CD4-positive, CD25-positive, alpha-beta regulatory T cell (primary cell): ENCODE results near the gene SYVN1. TPM values are rescaled to one million over a fixed set of nuclear protein-coding genes. Genes with fewer than 3 reads are reported as not detected.

Experiments used
- ATAC-seq, 2 donors: fragments of 150-1000 bp; cut with Tn5 transposase; one replicate each; pipeline ENCODE4 v1.10.0; 2021; ENCODE audit warnings: low read depth in 2 of 2, moderate number of reproducible peaks in 2 of 2, moderate library complexity in 1 of 2
- DNase-seq, 3 donors: peaks; one replicate each; pipeline versions ENCODE4 v3.0.0 to v3.0.0-alpha.2; 2012 to 2022; ENCODE audit warnings: mixed read lengths in 1 of 3
- H3K27ac ChIP-seq: one replicate; pipeline ENCODE4 v1.7.0; 2013; ENCODE audit warnings: mild to moderate bottlenecking, low read length; ENCODE audit not compliant: insufficient read depth, poor library complexity, severe bottlenecking
- H3K27me3 ChIP-seq: one replicate; pipeline ENCODE4 v1.7.0; 2013; ENCODE audit warnings: low read length; ENCODE audit not compliant: control insufficient read depth, insufficient read depth
- H3K36me3 ChIP-seq: one replicate; pipeline ENCODE4 v1.7.0; 2013; ENCODE audit warnings: mild to moderate bottlenecking, low read length, moderate library complexity; ENCODE audit not compliant: control insufficient read depth, insufficient read depth
- H3K4me1 ChIP-seq: 2 replicates; pipeline ENCODE4 v1.7.0; 2013; ENCODE audit warnings: mild to moderate bottlenecking, low read length; ENCODE audit not compliant: insufficient read depth, control insufficient read depth, poor library complexity, severe bottlenecking
- H3K4me3 ChIP-seq: one replicate; pipeline ENCODE4 v1.7.0; 2013; ENCODE audit warnings: low read depth, mild to moderate bottlenecking, low read length, moderate library complexity
- H3K9me3 ChIP-seq, 2 experiments: 1 replicate in 1 of 2; 2 replicates in 1 of 2; pipeline ENCODE4 v1.7.0; 2013; ENCODE audit warnings: low read length in 2 of 2, mild to moderate bottlenecking in 1 of 2, moderate library complexity in 1 of 2; ENCODE audit not compliant: control insufficient read depth in 2 of 2
- H3K27ac Mint-ChIP-seq, 3 donors: one replicate each; pipeline ENCODE4 v1.8.0; 2020 to 2022; ENCODE audit warnings: mild to moderate bottlenecking in 3 of 3, mixed read lengths in 3 of 3, moderate library complexity in 2 of 3
- H3K27me3 Mint-ChIP-seq: one replicate; pipeline ENCODE4 v1.8.0; 2022; ENCODE audit warnings: mild to moderate bottlenecking, mixed read lengths
- H3K36me3 Mint-ChIP-seq: one replicate; pipeline ENCODE4 v1.8.0; 2020; ENCODE audit warnings: mixed read lengths
- H3K4me1 Mint-ChIP-seq, 4 donors: one replicate each; pipeline ENCODE4 v1.8.0; 2020 to 2022; ENCODE audit warnings: mixed read lengths in 4 of 4, mild to moderate bottlenecking in 1 of 4
- H3K4me3 Mint-ChIP-seq, 4 donors: one replicate each; pipeline ENCODE4 v1.8.0; 2020 to 2022; ENCODE audit warnings: mild to moderate bottlenecking in 4 of 4, mixed read lengths in 4 of 4, moderate library complexity in 3 of 4
- H3K9me3 Mint-ChIP-seq, 7 donors: one replicate each; pipeline ENCODE4 v1.8.0; 2020 to 2022; ENCODE audit warnings: mixed read lengths in 7 of 7, mild to moderate bottlenecking in 3 of 7, moderate library complexity in 2 of 7
- polyA plus RNA-seq, 4 donors: library from polyadenylated mRNA; unstranded; fragments of 300-500 nt; fragmentation: Illumina TruSeq; gene quantifications; one replicate each; pipeline ENCODE4 v1.2.3, GENCODE V29; 2021
- total RNA-seq: library from RNA; stranded (reverse); gene quantifications from one replicate; pipeline ENCODE4 v1.2.3, GENCODE V29; 2022

Gene SYVN1
- total and polyA plus RNA-seq, 5 donors from 2014 or later, result 6.2 to 66.3 (median 7.5) TPM

DNA sequence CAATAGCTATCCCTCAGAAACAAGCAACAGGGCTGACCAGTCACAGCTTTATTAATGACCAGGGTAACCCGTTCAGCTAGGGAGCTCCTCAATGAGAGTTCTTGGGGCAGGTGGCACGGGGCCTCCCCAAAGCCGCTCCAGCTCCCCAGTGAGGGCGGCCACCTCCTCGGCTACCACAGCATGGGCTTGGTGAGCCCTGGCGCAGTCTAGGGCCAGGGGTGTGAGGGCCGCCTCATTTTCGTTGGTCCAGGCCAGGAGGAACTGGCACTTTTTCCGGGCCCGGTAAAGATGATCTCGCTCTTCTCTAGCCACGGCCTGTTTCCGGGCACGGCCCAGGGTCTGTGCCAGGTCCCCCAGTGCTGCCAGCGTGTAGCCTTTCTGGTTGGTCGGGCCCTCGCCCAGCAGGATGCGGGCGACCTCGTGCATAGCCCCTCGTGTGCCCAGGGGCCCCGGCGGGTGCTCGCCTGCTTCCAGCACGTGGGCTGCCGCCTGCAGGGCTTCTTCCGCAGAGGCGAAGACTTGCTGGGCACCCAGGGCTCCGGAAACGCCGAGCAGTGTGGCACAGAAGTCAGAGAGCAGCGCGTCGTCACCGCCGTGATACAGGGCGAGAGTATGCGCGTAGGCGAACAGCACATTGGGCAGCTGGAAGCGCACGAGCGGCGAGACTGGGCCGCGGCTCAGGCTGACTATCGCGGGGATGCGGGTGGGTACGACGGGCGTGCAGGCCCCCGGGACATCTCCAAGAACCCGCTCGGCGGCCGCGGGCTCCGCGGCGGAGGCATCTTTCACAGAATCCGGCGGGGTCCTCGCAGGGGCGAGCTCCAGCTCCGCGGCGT lies 17.7 kb downstream of the SYVN1 start:
- Mint-ChIP-seq H3K27ac (peak overlapping the region; percentile 43 to 97 (median 95)), H3K9me3 (no peaks in the 10 kb centered on the region), H3K4me1 (peaks cover 4 to 67% (median 26%) of the 10 kb centered on the region in 4 donors), H3K4me3 (peak overlapping the region; percentile 90 to 96 (median 92)), H3K36me3 (peaks cover 27% of the 10 kb centered on the region), H3K27me3 (peaks cover 5% of the 10 kb centered on the region)
- Histone ChIP-seq H3K4me3 (peak overlapping the region; percentile 13), H3K36me3 (peaks cover 28% of the 10 kb centered on the region), H3K27me3 (no peaks in the 10 kb centered on the region), H3K27ac (peak overlapping the region; percentile 96), H3K9me3 (no peaks in the 10 kb centered on the region), H3K4me1 (peaks cover 53% of the 10 kb centered on the region)
- ATAC-seq, result peak; percentile 13 to 30
- peak; percentile 43 to 84 (median 71) for DNase-seq

GRCh38 chr11:65115361-65116082 lies 18.8 kb downstream of the SYVN1 start:
- Mint-ChIP-seq H3K36me3 (peaks cover 21% of the 10 kb centered on the region), H3K4me3 (peak overlapping the region; percentile 77 to 93 (median 88)), H3K4me1 (peaks cover 4 to 71% (median 29%) of the 10 kb centered on the region in 4 donors), H3K27me3 (peaks cover 5% of the 10 kb centered on the region), H3K27ac (peak overlapping the region; percentile 25 to 95 (median 32)), H3K9me3 (no peaks in the 10 kb centered on the region)
- H3K36me3 ChIP-seq, result peaks cover 20% of the 10 kb centered on the region
- no peak for DNase-seq
- ATAC-seq, result no peak
- peak overlapping the region; percentile 96 for H3K27ac ChIP-seq
- no peak overlapping the region for H3K4me3 ChIP-seq
- no peaks in the 10 kb centered on the region for H3K9me3 ChIP-seq
- no peaks in the 10 kb centered on the region for H3K27me3 ChIP-seq
- peaks cover 53% of the 10 kb centered on the region for H3K4me1 ChIP-seq

- Histone ChIP-seq H3K9me3 (no peaks in the 10 kb centered on the region), H3K4me1 (peaks cover 55% of the 10 kb centered on the region), H3K36me3 (peaks cover 14% of the 10 kb centered on the region), H3K27me3 (no peaks in the 10 kb centered on the region), H3K27ac (no peak overlapping the region), H3K4me3 (no peak overlapping the region)
- DNase-seq, result no peak
- Mint-ChIP-seq H3K27ac (peak overlapping the region in 1 of 3 donors; percentile 32), H3K4me3 (peak overlapping the region; percentile 15 to 91 (median 86)), H3K9me3 (no peaks in the 10 kb centered on the region), H3K4me1 (peaks cover 4 to 68% (median 33%) of the 10 kb centered on the region in 4 donors), H3K27me3 (peaks cover 5% of the 10 kb centered on the region), H3K36me3 (peaks cover 16% of the 10 kb centered on the region)
- no peak for ATAC-seq
These were observed 19.7 kb downstream of the SYVN1 start for GRCh38 chr11:65114538-65115171.

DNA sequence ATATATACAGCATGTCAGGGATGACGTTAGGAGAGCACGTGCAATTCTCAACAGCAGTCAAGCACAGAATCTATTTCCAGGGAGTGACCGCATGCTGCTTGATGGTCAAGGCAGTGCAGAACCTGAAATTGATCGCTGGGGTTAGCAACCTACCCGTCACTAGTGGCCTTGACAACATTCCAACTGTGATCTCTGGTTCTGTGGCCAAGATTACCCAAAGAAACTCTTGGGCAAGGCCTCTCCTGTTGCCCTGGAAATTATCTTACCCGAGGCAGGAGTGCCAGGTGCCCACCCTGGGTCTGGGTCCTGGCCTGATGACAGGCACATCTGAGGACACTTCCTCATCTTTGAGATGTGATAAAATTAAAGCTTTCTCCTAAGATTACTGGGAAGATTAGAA lies 20.5 kb downstream of the SYVN1 start:
- DNase-seq (no peak), ATAC-seq (no peak)
- Histone ChIP-seq H3K27me3 (no peaks in the 10 kb centered on the region), H3K4me1 (peaks cover 55% of the 10 kb centered on the region), H3K27ac (no peak overlapping the region), H3K36me3 (peaks cover 17% of the 10 kb centered on the region), H3K4me3 (no peak overlapping the region), H3K9me3 (no peaks in the 10 kb centered on the region)
- Mint-ChIP-seq H3K27ac (peak overlapping the region in 2 of 3 donors; percentile 86 to 89), H3K4me3 (peak overlapping the region; percentile 27 to 91 (median 86)), H3K4me1 (peaks cover 4 to 66% (median 32%) of the 10 kb centered on the region in 4 donors), H3K9me3 (no peaks in the 10 kb centered on the region), H3K36me3 (peaks cover 13% of the 10 kb centered on the region), H3K27me3 (peaks cover 5% of the 10 kb centered on the region)

GRCh38 chr11:65113361-65113756 lies 21.0 kb downstream of the SYVN1 start:
- no peak for DNase-seq
- H3K4me1 ChIP-seq, result peaks cover 55% of the 10 kb centered on the region
- no peak overlapping the region for H3K4me3 ChIP-seq
- H3K4me3 Mint-ChIP-seq, result peak overlapping the region; percentile 71 to 91 (median 86)
- H3K27me3 ChIP-seq, result no peaks in the 10 kb centered on the region
- H3K9me3 ChIP-seq, result no peaks in the 10 kb centered on the region
- peaks cover 5% of the 10 kb centered on the region for H3K27me3 Mint-ChIP-seq
- H3K27ac ChIP-seq, result no peak overlapping the region
- H3K27ac Mint-ChIP-seq, result peak overlapping the region in 2 of 3 donors; percentile 86 to 89
- ATAC-seq, result no peak
- peaks cover 8% of the 10 kb centered on the region for H3K36me3 Mint-ChIP-seq
- peaks cover 4 to 62% (median 30%) of the 10 kb centered on the region in 4 donors for H3K4me1 Mint-ChIP-seq
- no peaks in the 10 kb centered on the region for H3K9me3 Mint-ChIP-seq
- H3K36me3 ChIP-seq, result peaks cover 15% of the 10 kb centered on the region

GRCh38 chr11:65112546-65113360 lies 21.6 kb downstream of the SYVN1 start:
- no peaks in the 10 kb centered on the region for H3K9me3 ChIP-seq
- H3K27me3 Mint-ChIP-seq, result peaks cover 5% of the 10 kb centered on the region
- H3K4me1 Mint-ChIP-seq, result peaks cover 1 to 60% (median 27%) of the 10 kb centered on the region in 4 donors
- peaks cover 52% of the 10 kb centered on the region for H3K4me1 ChIP-seq
- DNase-seq (peak; percentile 62 to 79 (median 78)), ATAC-seq (peak; percentile 39 to 53)
- H3K27ac ChIP-seq, result peak overlapping the region; percentile 69
- H3K4me3 Mint-ChIP-seq, result peak overlapping the region; percentile 71 to 91 (median 86)
- no peaks in the 10 kb centered on the region for H3K27me3 ChIP-seq
- no peak overlapping the region for H3K4me3 ChIP-seq
- H3K36me3 Mint-ChIP-seq, result peaks cover 5% of the 10 kb centered on the region
- H3K27ac Mint-ChIP-seq, result peak overlapping the region; percentile 20 to 89 (median 86)
- peaks cover 14% of the 10 kb centered on the region for H3K36me3 ChIP-seq
- no peaks in the 10 kb centered on the region for H3K9me3 Mint-ChIP-seq
